GM23248 (cell line): ENCODE data around the gene ZSCAN18. TPM values are rescaled to one million over a fixed set of nuclear protein-coding genes. Genes with fewer than 3 reads are reported as not detected.

Experiments
- DNase-seq: peaks from one replicate; pipeline ENCODE4 v3.0.0-alpha.2; 2015
- H2AFZ ChIP-seq: fragments of 200-600 bp; sonication (generic); 2 replicates; pipeline ENCODE4 v1.6.1; 2016; ENCODE audit warnings: antibody characterized with exemption
- H3F3A ChIP-seq: fragments of 200-600 bp; sonication (generic); 2 replicates; pipeline ENCODE4 v1.6.1; 2016; ENCODE audit warnings: mild to moderate bottlenecking, antibody characterized with exemption, mixed run types; ENCODE audit not compliant: insufficient read depth
- H3K27ac ChIP-seq: fragments of 200-600 bp; sonication (generic); 2 replicates; pipeline ENCODE4 v1.5.1; 2016; ENCODE audit warnings: mild to moderate bottlenecking
- H3K27me3 ChIP-seq: fragments of 200-600 bp; sonication (generic); replicated peaks from 2 replicates; pipeline ENCODE4 v1.6.1; 2016; ENCODE audit warnings: mild to moderate bottlenecking; ENCODE audit not compliant: insufficient read depth
- H3K36me3 ChIP-seq: fragments of 200-600 bp; sonication (generic); 2 replicates; pipeline ENCODE4 v1.6.1; 2016; ENCODE audit warnings: low read depth, mild to moderate bottlenecking
- H3K4me1 ChIP-seq: fragments of 200-600 bp; sonication (generic); 2 replicates; pipeline ENCODE4 v1.6.1; 2016; ENCODE audit warnings: mild to moderate bottlenecking; ENCODE audit not compliant: insufficient read depth
- H3K4me2 ChIP-seq: fragments of 200-600 bp; sonication (generic); one replicate; pipeline ENCODE4 v1.6.1; 2016; ENCODE audit warnings: mild to moderate bottlenecking; ENCODE audit not compliant: unreplicated experiment
- H3K4me3 ChIP-seq: fragments of 200-600 bp; sonication (generic); 2 replicates; pipeline ENCODE4 v1.5.1; 2016; ENCODE audit warnings: mild to moderate bottlenecking
- H3K79me2 ChIP-seq: fragments of 200-600 bp; sonication (generic); 2 replicates; pipeline ENCODE4 v1.6.1; 2016; ENCODE audit warnings: mild to moderate bottlenecking; ENCODE audit not compliant: insufficient read depth
- H3K9ac ChIP-seq: fragments of 200-600 bp; sonication (generic); 2 replicates; pipeline ENCODE4 v1.6.1; 2016; ENCODE audit warnings: mild to moderate bottlenecking
- H3K9me2 ChIP-seq: fragments of 200-600 bp; sonication (generic); 2 replicates; pipeline ENCODE4 v1.6.1; 2016; ENCODE audit warnings: mixed run types, mild to moderate bottlenecking, moderate library complexity; ENCODE audit not compliant: insufficient read depth
- H3K9me3 ChIP-seq: fragments of 200-600 bp; sonication (generic); one replicate; pipeline ENCODE4 v1.6.1; 2017; ENCODE audit warnings: low read depth
- H4K20me1 ChIP-seq: fragments of 200-600 bp; sonication (generic); 2 replicates; pipeline ENCODE4 v1.6.0; 2016; ENCODE audit not compliant: insufficient read depth
- EZH2 ChIP-seq: fragments of 200-600 bp; sonication (generic); IDR thresholded peaks from 2 replicates; pipeline ENCODE4 v1.6.1; 2018; ENCODE audit warnings: antibody characterized with exemption, mild to moderate bottlenecking; ENCODE audit not compliant: insufficient read depth, poor library complexity, severe bottlenecking
- EZH2phosphoT487 ChIP-seq: fragments of 200-600 bp; sonication (generic); IDR thresholded peaks from 2 replicates; pipeline ENCODE4 v1.6.1; 2018; ENCODE audit warnings: antibody characterized with exemption, moderate library complexity, mild to moderate bottlenecking, low read depth; ENCODE audit not compliant: insufficient read depth
- WGBS, 2 experiments: methylation state at CpG; one replicate each; pipeline ENCODE4 v1.1.6; 2015 to 2017; ENCODE audit warnings: low lambda C conversion rate in 2 of 2, low coverage in 1 of 2; ENCODE audit errors: missing lambda C conversion rate in 2 of 2; 5-methylcytosine and 5-hydroxymethylcytosine counted together
- in situ Hi-C: fragments of 300-500 bp; cut with MboI; formaldehyde crosslinking; loops from 2 replicates; pipeline ENCODE4 v1.15.0; 2020
- polyA plus RNA-seq: library from polyadenylated mRNA; unstranded; fragments of >200 nt; fragmentation: Nextera tagmentation; extraction: Ambion mirVana; gene quantifications from 2 replicates; pipeline ENCODE4 v1.2.1, GENCODE V29; 2016
- total RNA-seq: library from RNA; depleted of rRNA; stranded (reverse); fragments of >200 nt; shearing (Covaris generic); gene quantifications from 2 replicates; pipeline ENCODE4 v1.2.3, GENCODE V29; 2014

The ZSCAN18 gene
- total and polyA plus RNA-seq, 2 experiments from 2014 or later = 19.0 to 52.6 TPM

GRCh38 chr19:58129284-58129683 lies 31.3 kb upstream of the ZSCAN18 start:
- Histone ChIP-seq H3K79me2 (no peaks in the 10 kb centered on the region), H3K27ac (no peak overlapping the region), H3K4me1 (no peaks in the 10 kb centered on the region), H3K36me3 (peaks cover 83% of the 10 kb centered on the region), H2AFZ (no peak overlapping the region), H3K4me2 (no peak overlapping the region), H3K4me3 (no peak overlapping the region), H3K27me3 (no peaks in the 10 kb centered on the region), H3K9me2 (no peaks in the 10 kb centered on the region), H3K9me3 (peaks cover 18% of the 10 kb centered on the region), H4K20me1 (no peaks in the 10 kb centered on the region), H3F3A (peaks cover 18% of the 10 kb centered on the region), H3K9ac (no peak overlapping the region)
- TF ChIP-seq EZH2phosphoT487 (no peak), EZH2 (no peak)
- WGBS, 2 experiments = 97 to 99% methylated on average over 3 of the region's 3 CpGs
- in situ Hi-C loops = no loop called here
- DNase-seq = no peak

GRCh38 chr19:58128041-58128685 lies 30.1 kb upstream of the ZSCAN18 start:
- peaks cover 71% of the 10 kb centered on the region for H3K36me3 ChIP-seq
- no peak overlapping the region for H3K4me3 ChIP-seq
- no peaks in the 10 kb centered on the region for H4K20me1 ChIP-seq
- WGBS, 2 experiments = 97 to 98% methylated on average over 12 of the region's 12 CpGs
- no peak overlapping the region for H3K27ac ChIP-seq
- DNase-seq = peak; percentile 14
- no peaks in the 10 kb centered on the region for H3K79me2 ChIP-seq
- H2AFZ ChIP-seq = no peak overlapping the region
- peaks cover 15% of the 10 kb centered on the region for H3K9me3 ChIP-seq
- H3K27me3 ChIP-seq = no peaks in the 10 kb centered on the region
- H3K9me2 ChIP-seq = no peaks in the 10 kb centered on the region
- H3K4me1 ChIP-seq = no peaks in the 10 kb centered on the region
- peaks cover 18% of the 10 kb centered on the region for H3F3A ChIP-seq
- no peak overlapping the region for H3K4me2 ChIP-seq
- no peak overlapping the region for H3K9ac ChIP-seq
- in situ Hi-C loops = no loop called here
- no peak for TF ChIP-seq EZH2phosphoT487
- no peak for TF ChIP-seq EZH2

GRCh38 chr19:58123354-58123753 lies 25.3 kb upstream of the ZSCAN18 start:
- H3K4me1 ChIP-seq = no peaks in the 10 kb centered on the region
- H3K79me2 ChIP-seq = no peaks in the 10 kb centered on the region
- H4K20me1 ChIP-seq = no peaks in the 10 kb centered on the region
- no peak for DNase-seq
- no peak overlapping the region for H3K9ac ChIP-seq
- 54 to 56% methylated on average over 5 of the region's 5 CpGs for WGBS, 2 experiments
- no peak overlapping the region for H3K4me3 ChIP-seq
- peaks cover 3% of the 10 kb centered on the region for H3K9me3 ChIP-seq
- no peaks in the 10 kb centered on the region for H3K9me2 ChIP-seq
- no peak overlapping the region for H2AFZ ChIP-seq
- TF ChIP-seq EZH2phosphoT487 (no peak), EZH2 (no peak)
- no peak overlapping the region for H3K4me2 ChIP-seq
- no peaks in the 10 kb centered on the region for H3K27me3 ChIP-seq
- H3K36me3 ChIP-seq = peaks cover 25% of the 10 kb centered on the region
- H3F3A ChIP-seq = peaks cover 15% of the 10 kb centered on the region
- in situ Hi-C loops = no loop called here
- H3K27ac ChIP-seq = no peak overlapping the region

GRCh38 chr19:58118979-58119733 lies 21.1 kb upstream of the ZSCAN18 start:
- TF ChIP-seq EZH2 (no peak), EZH2phosphoT487 (no peak)
- H3K4me1 ChIP-seq = no peaks in the 10 kb centered on the region
- no peak overlapping the region for H3K9ac ChIP-seq
- no peak overlapping the region for H3K4me2 ChIP-seq
- H4K20me1 ChIP-seq = no peaks in the 10 kb centered on the region
- H2AFZ ChIP-seq = no peak overlapping the region
- 60 to 61% methylated on average over 5 of the region's 5 CpGs for WGBS, 2 experiments
- H3K4me3 ChIP-seq = no peak overlapping the region
- no peak overlapping the region for H3K27ac ChIP-seq
- H3K9me2 ChIP-seq = no peaks in the 10 kb centered on the region
- peaks cover 6% of the 10 kb centered on the region; the same call in 1 of the 2 replicates for H3F3A ChIP-seq
- H3K36me3 ChIP-seq = no peaks in the 10 kb centered on the region
- no peaks in the 10 kb centered on the region for H3K9me3 ChIP-seq
- DNase-seq = no peak
- no peaks in the 10 kb centered on the region for H3K79me2 ChIP-seq
- no peaks in the 10 kb centered on the region for H3K27me3 ChIP-seq
- in situ Hi-C loops = no loop called here
